ENCODE data around the gene PSMA2. TPM values are rescaled to one million over a fixed set of nuclear protein-coding genes. Genes with fewer than 3 reads are reported as not detected.

PSMA2 gene
- total RNA-seq, 1 donor from 2014 or later, result 88.1 TPM

- ATAC-seq (ENCODE audit: low read depth) (no peak), DNase-seq (no peak)
- POLR2A ChIA-PET, result interaction anchor here (0.6 to 1.4 kb wide), 2 partner anchors 16 to 27 kb away, joined by 4 to 6 read pairs; partner anchors contain the start of gene PSMA2
- TF ChIP-seq CTCF (IDR thresholded peaks at IDR 0.05), result no peak
- intact Hi-C loops (cut with micrococcal nuclease), result no loop called here
- no peaks in the 10 kb centered on the region for H3K27me3 Mint-ChIP-seq
- H3K4me3 Mint-ChIP-seq, result no peak overlapping the region
- peaks cover 36% of the 10 kb centered on the region for H3K4me1 Mint-ChIP-seq
- H3K9me3 Mint-ChIP-seq, result no peaks in the 10 kb centered on the region
- CTCF ChIA-PET, result no interaction called here
- peak overlapping the region; percentile 25 for H3K27ac Mint-ChIP-seq
- peaks cover 49% of the 10 kb centered on the region for H3K36me3 Mint-ChIP-seq (ENCODE audit: low read depth)
These were observed 16.6 kb downstream of the PSMA2 start for GRCh38 chr7:42915356-42915755.

GRCh38 chr7:42914421-42915045 lies 17.4 kb downstream of the PSMA2 start:
- H3K27me3 Mint-ChIP-seq, result no peaks in the 10 kb centered on the region
- H3K27ac Mint-ChIP-seq, result no peak overlapping the region
- TF ChIP-seq CTCF (IDR thresholded peaks at IDR 0.05), result no peak
- H3K9me3 Mint-ChIP-seq, result no peaks in the 10 kb centered on the region
- H3K36me3 Mint-ChIP-seq (ENCODE audit: low read depth), result peaks cover 41% of the 10 kb centered on the region
- intact Hi-C loops (cut with micrococcal nuclease), result no loop called here
- ATAC-seq (ENCODE audit: low read depth) (no peak), DNase-seq (no peak)
- POLR2A ChIA-PET, result interaction anchor here (0.6 to 1.4 kb wide), 3 partner anchors 9 to 26 kb away, joined by 4 to 6 read pairs (median 6); partner anchors contain the start of gene PSMA2
- H3K4me1 Mint-ChIP-seq, result peaks cover 40% of the 10 kb centered on the region
- H3K4me3 Mint-ChIP-seq, result no peak overlapping the region
- CTCF ChIA-PET, result no interaction called here

- no peaks in the 10 kb centered on the region for H3K27me3 Mint-ChIP-seq
- ATAC-seq (ENCODE audit: low read depth) (no peak), DNase-seq (no peak)
- ChIA-PET POLR2A (interaction anchor here (0.7 kb wide), 1 partner anchor 9 kb away, joined by 6 read pairs; no protein-coding TSS in a partner anchor), CTCF (no interaction called here)
- H3K4me1 Mint-ChIP-seq, result peaks cover 40% of the 10 kb centered on the region
- H3K9me3 Mint-ChIP-seq, result no peaks in the 10 kb centered on the region
- H3K27ac Mint-ChIP-seq, result no peak overlapping the region
- peaks cover 38% of the 10 kb centered on the region for H3K36me3 Mint-ChIP-seq (ENCODE audit: low read depth)
- no peak overlapping the region for H3K4me3 Mint-ChIP-seq
- no peak for TF ChIP-seq CTCF (IDR thresholded peaks at IDR 0.05)
- intact Hi-C loops (cut with micrococcal nuclease), result no loop called here
These were observed 18.0 kb downstream of the PSMA2 start for GRCh38 chr7:42914009-42914408.

- no peak for DNase-seq
- H3K27ac Mint-ChIP-seq, result no peak overlapping the region
- no peak for ATAC-seq (ENCODE audit: low read depth)
- POLR2A ChIA-PET, result no interaction called here
- CTCF ChIA-PET, result no interaction called here
- peaks cover 40% of the 10 kb centered on the region for H3K4me1 Mint-ChIP-seq
- intact Hi-C loops (cut with micrococcal nuclease), result no loop called here
- no peak for TF ChIP-seq CTCF (IDR thresholded peaks at IDR 0.05)
- H3K4me3 Mint-ChIP-seq, result no peak overlapping the region
- H3K9me3 Mint-ChIP-seq, result no peaks in the 10 kb centered on the region
- no peaks in the 10 kb centered on the region for H3K27me3 Mint-ChIP-seq
- H3K36me3 Mint-ChIP-seq (ENCODE audit: low read depth), result peaks cover 34% of the 10 kb centered on the region
These were observed 18.4 kb downstream of the PSMA2 start for GRCh38 chr7:42913591-42913990.

GRCh38 chr7:42911454-42912447 lies 20.2 kb downstream of the PSMA2 start, which contains the start of gene C7orf25:
Gene C7orf25, minus strand, starts transcription at chr7:42912070. Its CDS starts 1,170 bp downstream, at chr7:42910900.
- Mint-ChIP-seq H3K4me1 (peaks cover 46% of the 10 kb centered on the region), H3K27me3 (no peaks in the 10 kb centered on the region), H3K27ac (peak within 1 kb of the TSS; percentile 87), H3K36me3 (ENCODE audit: low read depth) (peaks cover 22% of the 10 kb centered on the region), H3K4me3 (peak within 1 kb of the TSS; percentile 91), H3K9me3 (no peaks in the 10 kb centered on the region)
- intact Hi-C loops (cut with micrococcal nuclease), result loop anchor here (1.0 kb wide), 2 partner anchors 21 to 23 kb away; partner anchors contain the start of genes MRPL32 and PSMA2
- ATAC-seq (ENCODE audit: low read depth) (peak; percentile 94), DNase-seq (peak; percentile 96)
- CTCF ChIA-PET, result no interaction called here
- POLR2A ChIA-PET, result interaction anchor here (0.7 to 1.4 kb wide), 6 partner anchors 10 to 24 kb away, joined by 3 to 23 read pairs (median 6); partner anchors contain the start of genes MRPL32 and PSMA2
- TF ChIP-seq CTCF (IDR thresholded peaks at IDR 0.05), result no peak
